Measurements from ENCODE around the gene ESX1. TPM values are rescaled to one million over a fixed set of nuclear protein-coding genes. Genes with fewer than 3 reads are reported as not detected.

The ESX1 gene
- total RNA-seq, 6 donors from 2014 or later = not detected

DNA sequence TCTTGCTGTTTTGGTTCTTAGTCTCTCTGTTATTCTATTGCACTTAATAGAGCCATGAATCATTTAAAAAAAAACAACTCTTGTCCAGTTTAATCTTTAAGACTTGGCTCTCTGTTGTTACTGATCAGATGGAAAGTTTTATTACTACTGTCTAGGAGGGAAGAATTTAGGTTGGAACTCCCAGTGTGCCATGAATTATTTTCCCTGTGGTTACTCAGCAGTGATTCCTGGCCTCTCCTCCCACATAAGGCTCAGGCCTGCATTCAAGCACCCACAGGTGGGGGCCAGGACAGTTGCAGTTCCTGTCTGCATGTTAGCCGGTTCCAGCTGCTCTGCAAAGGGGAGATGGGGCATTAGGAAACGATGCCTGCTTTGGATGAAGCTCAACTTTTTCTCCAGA lies 29.8 kb upstream of the ESX1 start:
- Histone ChIP-seq H3K27ac (no peak overlapping the region), H3K27me3 (no peaks in the 10 kb centered on the region), H3K4me1 (no peaks in the 10 kb centered on the region), H3K4me3 (no peak overlapping the region), H3K36me3 (no peaks in the 10 kb centered on the region), H3K9me3 (no peaks in the 10 kb centered on the region)
- DNase-seq (no peak), ATAC-seq (ENCODE audit: low FRiP score in 2 of 2) (no peak)
- TF ChIP-seq POLR2A (IDR thresholded peaks at IDR 0.05) = no peak
- no peak for TF ChIP-seq POLR2AphosphoS5 (IDR thresholded peaks at IDR 0.05)
- TF ChIP-seq, protein P1, sequence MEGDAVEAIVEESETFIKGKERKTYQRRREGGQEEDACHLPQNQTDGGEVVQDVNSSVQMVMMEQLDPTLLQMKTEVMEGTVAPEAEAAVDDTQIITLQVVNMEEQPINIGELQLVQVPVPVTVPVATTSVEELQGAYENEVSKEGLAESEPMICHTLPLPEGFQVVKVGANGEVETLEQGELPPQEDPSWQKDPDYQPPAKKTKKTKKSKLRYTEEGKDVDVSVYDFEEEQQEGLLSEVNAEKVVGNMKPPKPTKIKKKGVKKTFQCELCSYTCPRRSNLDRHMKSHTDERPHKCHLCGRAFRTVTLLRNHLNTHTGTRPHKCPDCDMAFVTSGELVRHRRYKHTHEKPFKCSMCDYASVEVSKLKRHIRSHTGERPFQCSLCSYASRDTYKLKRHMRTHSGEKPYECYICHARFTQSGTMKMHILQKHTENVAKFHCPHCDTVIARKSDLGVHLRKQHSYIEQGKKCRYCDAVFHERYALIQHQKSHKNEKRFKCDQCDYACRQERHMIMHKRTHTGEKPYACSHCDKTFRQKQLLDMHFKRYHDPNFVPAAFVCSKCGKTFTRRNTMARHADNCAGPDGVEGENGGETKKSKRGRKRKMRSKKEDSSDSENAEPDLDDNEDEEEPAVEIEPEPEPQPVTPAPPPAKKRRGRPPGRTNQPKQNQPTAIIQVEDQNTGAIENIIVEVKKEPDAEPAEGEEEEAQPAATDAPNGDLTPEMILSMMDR (IDR thresholded peaks at IDR 0.05) = no peak
- TF ChIP-seq EP300 (IDR thresholded peaks at IDR 0.05) = no peak
- WGBS, 2 donors = 51 to 80% methylated on average over 1 to 2 of the region's 2 CpGs

DNA sequence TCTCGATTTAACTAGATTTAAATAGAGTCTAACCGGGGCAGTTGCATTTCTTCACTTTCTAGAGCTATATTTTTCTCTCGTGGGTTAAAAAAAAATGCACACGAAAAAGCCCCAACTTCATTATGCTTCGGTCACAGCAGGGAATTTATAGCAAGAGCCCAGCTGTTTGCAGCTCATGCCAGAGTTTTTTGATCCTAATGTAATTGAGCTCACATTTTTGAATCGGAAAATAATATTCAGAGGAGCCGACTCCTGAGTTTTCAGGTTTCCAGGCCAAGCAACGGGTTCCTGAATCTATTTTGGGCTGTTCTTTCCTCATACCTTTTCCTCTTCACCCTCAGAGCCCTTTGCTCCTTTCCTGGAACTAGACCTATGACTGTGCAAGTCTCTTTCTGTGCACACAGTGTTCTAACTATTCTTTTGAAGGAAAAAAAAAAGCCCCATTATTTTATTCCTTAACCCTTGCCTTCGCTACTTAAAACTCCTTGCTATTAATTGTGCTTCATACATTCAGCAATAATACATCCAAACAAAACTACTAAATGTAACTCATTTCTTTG lies 27.5 kb upstream of the ESX1 start:
- 36 to 48% methylated on average over 9 of the region's 9 CpGs for WGBS, 2 donors

DNA sequence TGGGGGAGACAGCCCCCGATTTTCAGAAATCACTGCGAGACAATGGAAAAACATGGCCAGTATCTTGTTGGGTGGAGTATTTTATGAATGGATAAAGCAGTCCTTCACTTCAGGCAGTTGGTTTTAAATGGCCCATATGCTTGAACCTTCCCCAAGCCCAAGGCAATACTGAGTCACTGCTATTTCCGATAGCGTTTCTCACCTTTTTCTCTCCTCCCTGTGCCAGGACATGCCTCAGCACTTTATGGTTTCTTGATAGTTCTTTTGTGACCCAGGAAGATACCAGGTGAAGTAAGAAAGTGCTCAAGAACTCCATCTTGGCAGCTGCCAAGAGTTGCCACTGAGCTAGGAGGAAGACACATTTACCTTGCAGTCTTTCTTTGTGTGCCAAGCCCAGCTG lies 26.8 kb upstream of the ESX1 start:
- H3K36me3 ChIP-seq = no peaks in the 10 kb centered on the region
- no peak overlapping the region for H3K4me3 ChIP-seq
- no peak overlapping the region for H3K27ac ChIP-seq
- no peaks in the 10 kb centered on the region for H3K4me1 ChIP-seq
- TF ChIP-seq POLR2A (IDR thresholded peaks at IDR 0.05) (no peak), EP300 (IDR thresholded peaks at IDR 0.05) (no peak), POLR2AphosphoS5 (IDR thresholded peaks at IDR 0.05) (no peak)
- TF ChIP-seq, protein P1 (IDR thresholded peaks at IDR 0.05) = no peak
- 78 to 100% methylated on average over 4 of the region's 4 CpGs for WGBS, 2 donors
- H3K9me3 ChIP-seq = no peaks in the 10 kb centered on the region
- DNase-seq (no peak), ATAC-seq (ENCODE audit: low FRiP score in 2 of 2) (no peak)
- no peaks in the 10 kb centered on the region for H3K27me3 ChIP-seq

More for the DNA sequence above, 27.5 kb upstream of the ESX1 start:
- Histone ChIP-seq H3K27ac (no peak overlapping the region), H3K4me3 (no peak overlapping the region), H3K9me3 (no peaks in the 10 kb centered on the region), H3K36me3 (no peaks in the 10 kb centered on the region), H3K4me1 (no peaks in the 10 kb centered on the region), H3K27me3 (no peaks in the 10 kb centered on the region)
- no peak for DNase-seq
- ATAC-seq (ENCODE audit: low FRiP score in 2 of 2) = no peak
- TF ChIP-seq POLR2A (IDR thresholded peaks at IDR 0.05) (no peak), EP300 (IDR thresholded peaks at IDR 0.05) (no peak), POLR2AphosphoS5 (IDR thresholded peaks at IDR 0.05) (no peak)
- TF ChIP-seq, protein P1 (IDR thresholded peaks at IDR 0.05) = no peak

DNA sequence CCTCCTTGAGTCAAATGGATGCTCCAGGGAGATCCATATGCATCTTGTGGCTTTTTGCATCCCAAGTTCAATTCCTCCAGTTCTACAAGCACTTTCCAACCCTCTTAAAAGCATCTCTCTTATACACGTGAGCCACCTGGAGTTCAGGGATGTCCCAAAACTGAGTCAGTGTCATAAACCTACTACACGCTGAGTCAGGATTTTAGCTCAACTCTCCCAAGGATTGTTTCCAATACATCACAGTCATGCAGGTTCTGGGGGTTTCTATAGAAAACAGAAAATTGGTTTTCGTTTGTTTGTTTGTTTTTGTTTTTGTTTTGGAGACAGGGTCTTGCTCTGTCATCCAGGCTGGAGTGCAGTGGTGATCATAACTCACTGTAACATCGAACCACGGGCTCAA lies 25.9 kb upstream of the ESX1 start:
- no peak overlapping the region for H3K27ac ChIP-seq
- H3K9me3 ChIP-seq = no peaks in the 10 kb centered on the region
- 75 to 86% methylated on average over 5 of the region's 5 CpGs for WGBS, 2 donors
- H3K4me1 ChIP-seq = no peaks in the 10 kb centered on the region
- DNase-seq (no peak), ATAC-seq (ENCODE audit: low FRiP score in 2 of 2) (no peak)
- H3K4me3 ChIP-seq = no peak overlapping the region
- no peak for TF ChIP-seq EP300 (IDR thresholded peaks at IDR 0.05)
- TF ChIP-seq POLR2AphosphoS5 (IDR thresholded peaks at IDR 0.05) = no peak
- TF ChIP-seq, protein P1 (IDR thresholded peaks at IDR 0.05) = no peak
- TF ChIP-seq POLR2A (IDR thresholded peaks at IDR 0.05) = no peak
- no peaks in the 10 kb centered on the region for H3K27me3 ChIP-seq
- no peaks in the 10 kb centered on the region for H3K36me3 ChIP-seq

DNA sequence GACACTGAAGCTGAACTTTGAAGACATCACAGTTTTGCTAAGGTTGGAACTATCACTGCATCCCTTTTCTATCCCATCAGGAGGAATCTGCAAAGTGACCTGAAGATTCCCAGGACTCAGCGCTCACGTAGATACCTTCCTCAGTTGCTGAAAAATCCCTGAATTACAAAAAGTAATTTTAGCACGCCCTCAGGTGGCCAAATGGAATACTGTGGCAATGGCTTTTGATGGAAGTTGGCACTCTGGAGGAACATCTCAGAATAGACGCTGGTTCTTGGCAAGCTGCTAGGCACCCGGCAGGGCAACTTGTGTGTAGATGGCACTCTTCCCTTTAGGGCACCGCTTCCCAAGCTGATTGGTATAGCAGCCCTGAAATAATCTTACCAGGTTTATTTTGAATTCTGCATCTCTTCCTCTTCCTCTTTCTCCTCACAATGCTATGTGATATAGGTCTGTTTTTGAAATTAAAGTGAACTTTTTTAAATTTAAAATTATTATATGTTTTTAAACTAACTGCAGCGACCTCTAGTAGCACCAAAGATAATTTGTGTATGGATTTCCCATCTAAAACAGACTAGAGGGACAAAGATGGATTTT lies 16.3 kb upstream of the ESX1 start:
- DNase-seq = no peak
- Histone ChIP-seq H3K36me3 (no peaks in the 10 kb centered on the region), H3K4me3 (peak overlapping the region in 1 of 4 donors; percentile 8), H3K4me1 (no peaks in the 10 kb centered on the region), H3K9me3 (no peaks in the 10 kb centered on the region), H3K27ac (no peak overlapping the region), H3K27me3 (no peaks in the 10 kb centered on the region)
- 1 to 5% methylated on average over 7 of the region's 7 CpGs for WGBS, 2 donors
- TF ChIP-seq, protein P1 (IDR thresholded peaks at IDR 0.05) = peak in 4 of 6 experiments; percentile 24 to 40 (median 34)
- TF ChIP-seq POLR2A (IDR thresholded peaks at IDR 0.05) (no peak), EP300 (IDR thresholded peaks at IDR 0.05) (no peak)
- no peak for ATAC-seq (ENCODE audit: low FRiP score in 2 of 2)
